NCI-H2107 treated with DMSO at 0.1 percent for 48 hours (cell line): Measurements from ENCODE around the gene TMEM87B.

Source experiments
- DNase-seq: peaks from one replicate; lab custom pipeline; 2025; ENCODE audit not compliant: unreplicated experiment; lab: John Stamatoyannopoulos, UW

Gene TMEM87B, protein sequence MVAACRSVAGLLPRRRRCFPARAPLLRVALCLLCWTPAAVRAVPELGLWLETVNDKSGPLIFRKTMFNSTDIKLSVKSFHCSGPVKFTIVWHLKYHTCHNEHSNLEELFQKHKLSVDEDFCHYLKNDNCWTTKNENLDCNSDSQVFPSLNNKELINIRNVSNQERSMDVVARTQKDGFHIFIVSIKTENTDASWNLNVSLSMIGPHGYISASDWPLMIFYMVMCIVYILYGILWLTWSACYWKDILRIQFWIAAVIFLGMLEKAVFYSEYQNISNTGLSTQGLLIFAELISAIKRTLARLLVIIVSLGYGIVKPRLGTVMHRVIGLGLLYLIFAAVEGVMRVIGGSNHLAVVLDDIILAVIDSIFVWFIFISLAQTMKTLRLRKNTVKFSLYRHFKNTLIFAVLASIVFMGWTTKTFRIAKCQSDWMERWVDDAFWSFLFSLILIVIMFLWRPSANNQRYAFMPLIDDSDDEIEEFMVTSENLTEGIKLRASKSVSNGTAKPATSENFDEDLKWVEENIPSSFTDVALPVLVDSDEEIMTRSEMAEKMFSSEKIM

DNA sequence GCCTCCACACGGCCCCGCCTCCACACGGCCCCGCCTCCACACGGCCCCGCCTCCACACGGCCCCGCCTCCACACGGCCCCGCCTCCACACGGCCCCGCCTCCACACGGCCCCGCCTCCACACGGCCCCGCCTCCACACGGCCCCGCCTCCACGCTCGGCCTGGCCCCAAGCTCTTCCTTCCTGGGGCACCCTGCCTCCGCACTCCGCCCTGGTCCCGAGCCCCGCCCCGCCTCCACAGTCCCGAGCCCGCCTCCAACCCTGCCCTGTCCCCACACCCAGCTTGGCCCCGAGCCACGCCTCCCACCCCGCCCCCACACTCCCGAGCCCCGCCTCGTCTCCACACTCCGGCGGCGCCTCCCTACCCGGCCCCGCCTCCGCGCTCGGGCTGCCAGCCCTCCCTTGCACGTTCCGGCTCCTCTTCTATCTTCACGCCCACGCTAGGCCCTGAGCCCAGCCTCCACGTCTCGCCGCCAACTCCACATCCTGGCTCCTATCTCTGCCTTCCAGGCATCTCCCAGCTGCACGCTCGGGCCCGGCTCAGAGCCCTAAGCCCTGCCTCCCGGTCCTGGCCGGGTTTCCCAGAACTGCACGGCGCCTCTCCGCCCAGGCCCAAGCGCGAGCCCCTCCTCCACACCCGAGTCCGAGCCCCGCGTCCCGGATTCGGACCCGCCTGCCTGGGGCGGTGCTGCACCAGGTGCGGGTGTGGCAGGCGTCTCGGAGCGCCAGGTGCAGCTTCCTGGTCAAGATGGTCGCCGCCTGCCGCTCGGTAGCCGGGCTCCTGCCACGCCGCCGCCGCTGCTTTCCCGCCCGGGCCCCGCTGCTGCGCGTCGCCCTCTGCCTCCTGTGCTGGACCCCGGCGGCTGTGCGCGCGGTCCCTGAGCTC, at the start of gene TMEM87B:
Gene TMEM87B (plus strand): TSS at position 423 of the 883 bp plus-strand sequence. CDS start 323 bp downstream, at position 746.
- peak; percentile 81 for DNase-seq

DNA sequence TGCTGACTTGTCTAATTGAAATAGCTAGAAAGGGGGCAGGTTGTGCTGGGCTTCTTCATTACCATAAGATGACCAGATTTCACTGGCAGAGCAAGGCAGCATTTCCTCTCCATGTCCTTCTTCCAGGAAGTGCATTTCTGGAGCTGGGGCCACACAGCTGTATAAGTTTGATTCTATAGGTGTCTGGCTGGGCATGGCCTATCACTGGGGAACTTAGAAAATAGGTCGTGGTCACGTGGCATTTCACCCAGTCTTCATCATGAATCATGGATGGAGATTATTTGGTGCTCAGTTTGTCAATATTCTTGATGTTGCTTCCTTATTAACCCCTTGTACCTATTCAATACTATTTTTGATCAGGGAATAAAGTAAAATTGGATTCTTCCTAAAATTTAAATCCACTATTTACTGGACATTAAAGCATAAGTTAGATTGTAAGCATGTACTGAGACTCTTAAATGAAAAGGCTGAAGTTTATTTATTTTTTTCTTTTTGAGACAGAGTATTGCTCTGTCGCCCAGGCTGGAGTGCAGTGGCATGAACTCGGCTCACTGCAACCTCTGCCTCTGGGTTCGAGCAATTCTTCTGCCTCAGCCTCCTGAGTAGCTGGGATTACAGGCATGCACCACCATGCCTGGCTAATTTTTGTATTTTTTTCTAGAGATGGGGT, 49.5 kb upstream of the TMEM87B start:
- DNase-seq: no peak

DNA sequence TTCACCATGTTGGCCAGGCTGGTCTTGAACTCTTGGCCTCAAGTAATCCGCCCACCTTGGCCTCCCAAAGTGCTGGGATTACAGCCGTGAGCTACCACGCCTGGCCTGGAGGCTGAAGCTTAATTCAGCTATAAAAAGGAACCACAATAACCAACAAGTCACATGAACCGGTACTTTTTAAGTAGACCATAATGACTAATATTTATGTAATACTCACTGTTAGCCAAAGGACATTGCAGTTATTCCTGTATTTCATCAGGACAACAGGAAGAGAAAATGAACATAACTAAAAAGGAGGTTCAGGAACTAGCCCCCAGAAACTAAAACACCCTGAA, 49.0 kb upstream of the TMEM87B start:
- DNase-seq: no peak

DNA sequence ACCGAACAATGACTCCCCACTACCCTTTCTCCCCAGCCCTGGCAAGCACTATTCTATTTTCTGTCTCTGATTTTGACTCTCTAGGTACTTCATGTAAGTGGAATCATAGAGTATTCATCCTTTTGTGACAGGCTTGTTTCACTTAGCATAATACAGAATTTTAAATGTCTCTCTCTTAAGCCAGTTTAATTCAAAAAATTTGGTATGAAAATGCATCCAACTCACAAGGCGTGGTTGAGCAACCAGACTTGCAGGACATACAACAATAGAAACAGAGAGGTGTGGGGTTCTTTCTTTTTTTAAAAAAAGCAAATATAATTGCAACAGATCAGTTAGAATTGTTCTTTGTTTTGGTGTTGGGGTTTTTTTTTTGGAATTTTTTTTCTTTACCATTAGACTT, 47.6 kb upstream of the TMEM87B start:
- DNase-seq: no peak

DNA sequence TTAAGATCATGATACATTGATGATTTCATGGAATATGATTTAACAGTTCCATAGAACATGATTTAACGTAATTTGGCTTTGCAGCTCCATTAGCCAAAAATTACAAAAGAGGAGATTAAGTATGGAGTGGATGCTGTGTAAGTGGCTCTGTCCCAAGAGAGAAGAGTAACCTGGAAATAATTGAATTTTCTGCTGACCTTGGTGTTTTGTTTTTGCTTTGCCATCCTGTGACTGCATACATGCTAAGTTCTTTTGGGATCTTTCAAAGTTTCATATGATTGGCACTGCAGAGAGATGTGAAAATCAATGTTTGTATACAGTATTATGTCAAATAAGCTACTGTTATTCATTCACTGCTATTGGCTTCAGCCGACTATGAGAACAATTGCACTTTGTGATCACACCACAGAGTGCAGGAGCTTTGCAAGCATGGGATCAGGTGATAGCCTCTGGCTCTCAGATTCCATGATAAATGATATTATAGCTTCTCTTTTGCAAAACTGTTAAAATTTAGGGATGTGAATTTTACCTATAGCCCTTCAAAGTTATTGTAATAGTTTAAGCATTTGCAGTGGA, 46.1 kb upstream of the TMEM87B start:
- DNase-seq: no peak

DNA sequence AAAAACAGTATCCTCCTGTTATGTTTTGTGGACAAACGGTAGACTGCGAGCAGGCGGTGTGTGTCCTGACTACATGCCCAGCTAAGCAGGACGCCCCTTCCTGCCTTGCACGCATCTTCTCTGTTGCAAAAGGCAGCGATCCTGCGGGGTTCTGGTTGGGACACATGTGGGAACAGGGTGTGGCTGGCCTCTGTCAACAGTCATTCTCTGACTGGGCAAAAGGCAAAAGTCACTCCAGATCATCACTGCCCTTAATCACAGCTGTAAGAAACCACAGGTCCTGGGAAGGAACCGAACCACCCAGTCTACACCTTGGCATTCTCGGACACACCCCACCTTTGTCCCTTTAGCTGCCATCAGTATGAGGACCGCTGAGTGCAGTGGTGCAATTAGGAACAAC, 44.3 kb upstream of the TMEM87B start:
- DNase-seq: no peak

DNA sequence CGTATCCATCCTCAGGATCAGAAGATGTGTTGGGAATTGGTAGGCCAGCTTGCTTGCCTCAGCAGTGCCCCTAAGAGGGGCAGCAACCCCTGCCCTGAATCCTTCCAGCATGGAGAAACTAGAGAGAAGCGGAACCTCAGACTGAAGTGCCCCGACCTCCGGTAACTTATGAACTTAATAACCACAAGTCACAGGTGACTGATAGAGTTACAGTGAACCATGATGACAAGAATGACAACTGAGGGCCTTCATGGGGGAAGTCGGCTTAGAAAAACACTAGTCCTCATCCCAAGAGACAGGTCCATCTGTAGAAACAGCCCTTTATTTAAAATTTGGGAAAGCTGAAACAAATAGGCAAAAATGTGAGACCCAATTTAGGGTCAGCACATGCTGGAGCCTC, 42.5 kb upstream of the TMEM87B start:
- DNase-seq: no peak

DNA sequence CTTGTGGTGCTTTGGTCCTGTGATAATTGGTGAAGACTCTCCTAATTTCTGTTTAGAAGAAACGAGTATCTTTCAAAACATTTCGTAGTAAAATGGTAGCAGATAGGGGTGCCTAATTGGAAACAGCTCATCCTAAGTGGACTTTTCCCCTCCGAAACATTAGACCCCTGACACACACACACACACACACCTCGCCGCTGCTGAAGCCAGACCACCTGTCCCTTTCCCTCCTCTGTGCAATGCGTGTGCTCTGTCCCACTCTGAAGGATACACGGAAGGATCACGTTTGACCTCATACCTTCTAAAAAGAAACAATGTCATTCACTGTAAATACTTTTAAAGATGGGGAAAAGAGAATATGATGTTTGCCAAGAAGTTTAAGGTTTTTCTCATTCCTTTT, 36.2 kb upstream of the TMEM87B start:
- no peak for DNase-seq

DNA sequence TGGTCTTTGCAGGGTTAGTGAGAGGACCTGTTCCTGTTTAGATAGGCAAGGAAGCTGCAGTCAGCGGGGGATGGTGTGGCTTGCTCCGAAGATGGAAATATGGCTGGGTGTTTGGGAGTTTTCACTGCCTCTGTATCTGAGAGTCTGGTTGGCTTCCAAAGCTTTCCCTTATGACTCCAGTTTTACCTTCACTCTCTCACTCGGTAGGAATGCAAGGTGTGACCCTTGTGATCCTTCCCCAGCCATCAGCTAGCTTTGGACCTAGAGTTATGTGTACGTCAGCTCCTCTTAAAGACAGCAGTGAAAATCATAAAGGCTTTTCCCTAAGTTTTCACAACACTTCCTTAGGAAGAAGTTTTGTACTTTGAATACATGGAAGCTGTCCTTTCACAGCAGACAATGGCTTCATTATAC, 35.5 kb upstream of the TMEM87B start:
- DNase-seq: no peak

DNA sequence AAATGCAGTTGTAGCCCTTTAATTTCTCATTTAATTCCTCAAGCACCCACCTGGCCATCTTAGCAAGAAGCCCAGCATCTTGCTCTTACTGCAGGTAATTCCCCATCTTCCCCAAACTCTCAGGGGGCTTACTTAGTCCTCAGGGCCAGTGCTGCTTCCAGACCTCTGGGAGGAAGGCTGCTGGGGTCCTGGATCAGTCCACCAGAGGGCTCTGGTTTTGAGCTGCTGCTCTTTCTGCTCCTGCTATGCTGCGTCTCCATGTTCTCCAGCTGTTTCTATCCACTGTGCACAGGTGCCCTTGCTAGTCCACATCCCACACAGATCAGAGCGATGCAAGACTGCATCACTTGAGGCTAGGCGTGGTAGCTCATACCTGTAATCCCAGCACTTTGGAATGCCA, 34.5 kb upstream of the TMEM87B start:
- DNase-seq: no peak

DNA sequence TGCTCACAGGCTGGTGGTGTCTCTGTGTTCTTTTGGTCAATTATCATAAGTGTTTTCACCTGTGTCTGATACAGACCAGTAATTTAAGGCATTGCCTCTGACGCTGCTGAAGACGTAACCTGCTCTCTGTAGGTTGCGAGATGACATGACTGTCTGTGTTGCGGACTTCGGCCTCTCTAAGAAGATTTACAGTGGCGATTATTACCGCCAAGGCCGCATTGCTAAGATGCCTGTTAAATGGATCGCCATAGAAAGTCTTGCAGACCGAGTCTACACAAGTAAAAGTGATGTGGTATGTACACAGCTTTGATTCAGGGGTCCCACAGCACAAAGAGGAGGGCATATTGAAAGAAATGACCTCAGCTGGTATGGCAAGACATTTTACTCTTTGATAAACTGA, 33.8 kb upstream of the TMEM87B start:
- no peak for DNase-seq

DNA sequence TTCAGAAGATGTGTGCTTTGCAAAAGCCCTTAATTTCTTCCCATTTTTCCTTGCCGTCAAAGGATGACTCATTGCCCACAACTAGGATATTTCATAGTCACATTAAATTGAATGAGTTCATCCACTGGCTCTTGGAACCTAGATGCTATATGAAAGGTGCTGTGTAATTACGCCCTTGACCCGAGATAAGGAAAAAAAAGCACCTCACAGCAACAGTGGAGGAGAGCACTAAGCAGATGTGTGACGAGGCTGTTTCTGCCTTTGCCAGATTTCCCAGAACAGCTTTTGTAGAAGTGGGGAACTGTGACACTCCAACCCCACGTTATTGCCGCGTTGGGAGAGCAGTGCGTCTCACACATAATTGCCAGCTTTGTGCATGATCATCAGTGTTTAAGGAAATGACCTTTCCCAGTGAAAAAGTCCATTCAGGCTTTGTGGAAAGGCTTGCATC, 33.3 kb upstream of the TMEM87B start:
- DNase-seq: no peak

DNA sequence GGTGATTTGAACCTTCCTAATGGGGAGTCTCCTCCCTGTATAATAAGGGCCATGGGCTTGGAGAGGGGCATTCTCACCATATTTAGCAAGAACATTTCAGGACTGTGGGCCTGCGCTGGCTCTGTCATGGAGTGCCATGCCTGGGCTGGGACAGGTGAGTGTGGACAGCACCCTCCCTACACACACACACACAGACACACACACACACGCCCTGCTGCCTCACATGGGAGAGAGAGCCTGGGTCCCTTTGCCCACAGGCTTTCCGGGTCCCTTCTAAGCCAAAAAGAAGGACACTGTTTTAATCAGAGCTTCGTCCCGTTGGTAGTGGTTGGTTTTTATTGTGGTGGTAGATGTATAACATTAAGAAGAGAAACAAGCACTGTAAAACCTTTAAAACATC, 31.4 kb upstream of the TMEM87B start:
- no peak for DNase-seq

DNA sequence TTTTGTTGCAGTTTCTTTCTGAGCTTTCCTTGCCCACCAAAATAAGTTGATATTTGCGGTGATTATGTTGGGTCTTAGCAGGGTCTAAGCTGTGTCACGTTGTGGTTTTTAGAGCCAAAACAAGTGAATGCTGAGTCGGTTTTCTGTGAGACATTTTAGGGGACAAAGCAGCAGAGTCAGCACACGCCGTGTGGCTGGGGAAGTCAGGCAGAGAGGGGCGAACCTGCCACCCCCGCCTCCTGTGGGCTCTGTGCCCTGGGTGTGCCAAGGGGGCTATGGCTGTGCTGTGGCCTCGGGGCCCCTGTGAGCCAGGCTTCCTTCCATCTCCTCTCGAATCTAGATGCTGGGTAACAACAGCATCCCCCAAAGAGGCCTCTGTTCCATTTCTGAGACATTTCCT, 30.8 kb upstream of the TMEM87B start:
- DNase-seq: no peak

DNA sequence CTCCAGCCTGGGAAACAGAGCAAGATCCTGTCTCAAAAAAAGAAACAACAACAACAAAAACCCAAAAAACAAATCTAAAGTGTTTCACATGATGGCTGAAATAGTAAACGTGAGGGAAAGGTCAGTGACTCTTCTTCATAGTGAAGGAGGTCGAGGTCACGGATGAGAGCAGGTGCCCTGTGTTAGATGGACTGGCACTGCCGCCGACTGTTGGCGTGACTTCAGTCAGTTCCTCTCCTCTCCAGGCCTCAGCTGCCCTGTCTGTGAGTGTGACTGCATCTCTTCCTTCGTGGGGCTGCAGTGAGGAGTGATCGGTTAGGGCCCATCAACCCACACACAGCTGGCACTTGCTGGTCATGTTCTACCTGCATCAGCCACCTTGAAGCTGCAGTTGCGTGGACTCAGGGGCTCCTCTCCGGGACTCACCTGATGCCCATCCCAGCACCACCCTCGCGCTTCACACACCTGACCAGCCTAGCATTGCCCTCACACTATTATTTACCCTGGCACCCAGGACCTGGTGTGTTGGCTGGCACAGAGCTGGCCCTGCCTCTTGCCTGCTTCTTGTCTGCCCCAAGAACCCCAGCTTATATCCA, 30.1 kb upstream of the TMEM87B start:
- DNase-seq: no peak

DNA sequence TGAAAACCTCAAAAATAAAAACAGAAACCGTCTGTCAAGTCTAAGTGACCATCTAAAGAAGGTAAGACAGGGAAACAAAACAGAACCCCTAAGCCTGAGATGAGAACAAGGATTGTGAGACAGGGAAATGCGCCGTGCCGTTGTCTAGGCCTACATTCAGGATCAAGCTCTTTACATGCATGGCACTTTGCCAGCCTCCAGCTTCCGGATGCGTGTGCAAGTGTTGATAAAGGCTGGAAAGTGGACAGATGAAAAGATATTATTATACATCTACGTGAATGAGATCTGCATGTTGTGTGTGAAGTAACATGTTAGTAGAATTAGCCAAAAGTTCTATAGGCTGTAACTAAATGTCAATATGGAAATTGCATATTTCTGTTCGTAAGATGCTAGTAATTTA, 28.6 kb upstream of the TMEM87B start:
- no peak for DNase-seq

DNA sequence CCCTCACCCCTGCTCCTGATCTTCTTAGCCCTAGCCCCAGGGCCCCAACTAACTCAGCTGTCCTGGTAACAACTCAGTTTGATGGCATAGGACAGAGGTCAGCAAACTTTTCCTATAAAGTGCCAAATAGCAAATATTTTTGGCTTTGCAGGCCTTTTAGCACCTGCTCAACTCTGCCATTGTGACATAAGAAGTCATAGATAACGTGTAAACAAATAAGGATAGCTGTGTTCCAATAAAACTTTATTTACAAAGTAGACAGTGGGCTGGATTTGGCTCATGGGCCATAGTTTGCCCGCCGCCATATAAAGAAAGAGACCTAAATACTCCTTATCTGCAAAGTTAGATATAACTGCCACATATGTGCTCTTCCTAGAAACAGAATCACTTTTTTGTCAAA, 27.3 kb upstream of the TMEM87B start:
- DNase-seq: no peak

DNA sequence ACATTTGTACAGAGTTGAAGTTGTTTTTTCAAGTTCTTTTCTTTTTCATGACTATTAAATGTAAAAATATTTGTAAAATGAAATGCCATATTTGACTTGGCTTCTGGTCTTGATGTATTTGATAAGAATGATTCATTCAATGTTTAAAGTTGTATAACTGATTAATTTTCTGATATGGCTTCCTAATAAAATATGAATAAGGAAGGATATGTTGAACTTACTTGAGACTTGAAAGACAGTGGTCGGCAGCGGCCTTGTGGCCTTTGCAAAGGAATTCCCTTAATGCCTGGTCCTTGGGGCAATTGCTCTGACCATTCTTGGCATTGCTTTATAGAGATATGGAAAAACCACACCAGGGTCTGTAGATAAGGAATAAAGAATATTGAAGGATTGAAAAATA, 25.9 kb upstream of the TMEM87B start:
- no peak for DNase-seq

DNA sequence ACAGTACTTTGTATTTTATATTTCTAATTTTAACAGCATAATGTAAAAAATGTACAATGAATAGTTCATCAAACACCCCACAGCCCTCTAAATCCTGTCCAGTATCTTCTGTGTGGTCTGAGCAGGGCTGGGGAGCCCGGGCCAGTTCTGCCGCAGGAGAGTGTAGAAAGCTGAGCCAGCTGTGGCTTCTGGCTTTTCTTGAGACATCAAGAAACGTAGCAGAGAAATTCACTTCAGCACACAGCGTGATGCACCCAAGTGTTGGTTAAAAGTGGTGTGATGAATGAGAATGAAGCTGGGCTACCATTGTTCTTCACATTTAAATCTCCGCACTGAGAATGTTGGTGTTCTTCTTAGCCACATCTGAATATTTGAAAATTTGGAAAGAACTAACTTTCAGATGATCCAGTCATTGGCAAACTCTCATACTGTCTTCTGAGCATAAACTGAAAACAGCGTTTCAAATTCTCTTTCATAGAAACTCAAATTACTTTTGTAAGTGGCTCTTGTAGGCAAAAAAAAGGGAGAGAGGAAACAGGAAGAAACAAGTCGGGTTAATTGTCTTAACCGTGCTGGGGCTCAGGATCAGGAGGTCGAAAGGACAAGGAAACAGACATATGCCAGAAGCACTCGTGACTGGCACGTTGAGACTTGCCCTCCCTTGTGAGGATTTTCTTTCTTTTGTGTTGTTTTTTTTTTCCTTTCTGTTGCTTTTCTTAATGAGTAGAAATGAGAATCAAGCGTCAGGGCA, 23.4 kb upstream of the TMEM87B start:
- DNase-seq: peak; percentile 54

DNA sequence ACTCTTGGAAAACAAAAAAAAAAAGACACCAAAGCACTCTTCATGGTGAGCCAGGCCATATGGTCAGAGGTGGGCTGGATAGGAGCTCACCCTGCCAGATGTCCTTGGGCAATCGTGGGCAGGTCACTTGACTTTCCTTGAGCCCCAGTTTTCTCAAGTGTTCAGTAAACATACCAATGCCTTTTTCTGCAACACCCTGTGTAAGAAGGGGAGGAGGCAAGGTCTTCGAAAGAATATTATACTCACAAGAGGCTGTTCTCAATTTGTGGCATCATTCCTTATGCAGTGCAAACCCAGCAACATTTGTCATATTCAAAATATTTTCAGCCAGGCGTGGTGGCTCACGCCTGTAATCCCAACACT, 22.9 kb upstream of the TMEM87B start:
- DNase-seq: no peak
